Fibroblast of peridontal ligament (primary cell): ENCODE results near the gene HTATSF1.

Experiments used
- DNase-seq: peaks from one replicate; pipeline ENCODE4 v3.0.0-alpha.2; 2010; ENCODE audit errors: extremely low read depth

The HTATSF1 gene, protein sequence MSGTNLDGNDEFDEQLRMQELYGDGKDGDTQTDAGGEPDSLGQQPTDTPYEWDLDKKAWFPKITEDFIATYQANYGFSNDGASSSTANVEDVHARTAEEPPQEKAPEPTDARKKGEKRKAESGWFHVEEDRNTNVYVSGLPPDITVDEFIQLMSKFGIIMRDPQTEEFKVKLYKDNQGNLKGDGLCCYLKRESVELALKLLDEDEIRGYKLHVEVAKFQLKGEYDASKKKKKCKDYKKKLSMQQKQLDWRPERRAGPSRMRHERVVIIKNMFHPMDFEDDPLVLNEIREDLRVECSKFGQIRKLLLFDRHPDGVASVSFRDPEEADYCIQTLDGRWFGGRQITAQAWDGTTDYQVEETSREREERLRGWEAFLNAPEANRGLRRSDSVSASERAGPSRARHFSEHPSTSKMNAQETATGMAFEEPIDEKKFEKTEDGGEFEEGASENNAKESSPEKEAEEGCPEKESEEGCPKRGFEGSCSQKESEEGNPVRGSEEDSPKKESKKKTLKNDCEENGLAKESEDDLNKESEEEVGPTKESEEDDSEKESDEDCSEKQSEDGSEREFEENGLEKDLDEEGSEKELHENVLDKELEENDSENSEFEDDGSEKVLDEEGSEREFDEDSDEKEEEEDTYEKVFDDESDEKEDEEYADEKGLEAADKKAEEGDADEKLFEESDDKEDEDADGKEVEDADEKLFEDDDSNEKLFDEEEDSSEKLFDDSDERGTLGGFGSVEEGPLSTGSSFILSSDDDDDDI

DNA sequence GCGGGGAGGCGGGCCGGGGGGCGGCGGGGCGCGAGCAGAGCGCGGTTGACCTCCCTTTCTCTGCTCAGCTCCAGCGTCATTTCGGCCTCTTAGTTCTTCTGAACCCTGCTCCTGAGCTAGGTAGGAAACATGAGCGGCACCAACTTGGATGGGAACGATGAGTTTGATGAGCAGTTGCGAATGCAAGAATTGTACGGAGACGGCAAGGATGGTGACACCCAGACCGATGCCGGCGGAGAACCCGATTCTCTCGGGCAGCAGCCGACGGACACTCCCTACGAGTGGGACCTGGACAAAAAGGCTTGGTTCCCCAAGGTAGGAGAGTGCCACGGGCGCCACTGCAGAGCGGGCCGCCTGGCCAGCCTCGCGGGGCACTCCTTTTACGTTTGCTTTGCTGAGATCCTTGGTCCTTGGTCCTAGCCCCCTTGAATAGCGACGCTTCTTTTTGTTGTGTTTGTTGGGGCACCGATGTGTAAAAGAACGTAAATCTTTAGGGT is at the start of gene HTATSF1:
Gene HTATSF1 (plus strand): TSS at position 37 of the 497 bp plus-strand sequence. CDS start 93 bp downstream, at position 130.
- no peak for DNase-seq

DNA sequence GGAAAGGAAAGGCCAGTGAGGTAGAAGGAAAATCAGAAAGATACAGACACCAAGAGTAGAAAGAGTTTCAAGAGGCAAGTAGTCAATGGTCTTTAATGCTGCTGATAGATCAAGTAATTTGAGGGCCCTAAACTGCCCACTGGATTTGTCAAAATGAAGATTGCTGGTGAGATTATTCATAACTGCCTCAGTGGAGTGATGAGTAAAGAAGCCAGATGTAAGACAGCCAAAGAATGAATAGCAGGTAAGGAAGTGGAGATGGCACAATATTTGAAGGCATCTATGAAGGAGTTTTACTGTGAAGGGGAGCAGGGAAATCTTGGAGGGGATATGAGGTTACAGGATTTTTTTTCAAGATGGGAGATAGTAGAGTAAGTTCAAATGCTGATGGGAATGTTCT is 49.4 kb upstream of the HTATSF1 start:
- no peak for DNase-seq

GRCh38 chrX:136450050-136450830 is 47.2 kb upstream of the HTATSF1 start:
- DNase-seq: no peak

- no peak for DNase-seq
Measured at GRCh38 chrX:136452614-136453013, 44.8 kb upstream of the HTATSF1 start.

GRCh38 chrX:136453114-136453513 is 44.3 kb upstream of the HTATSF1 start:
- no peak for DNase-seq

DNA sequence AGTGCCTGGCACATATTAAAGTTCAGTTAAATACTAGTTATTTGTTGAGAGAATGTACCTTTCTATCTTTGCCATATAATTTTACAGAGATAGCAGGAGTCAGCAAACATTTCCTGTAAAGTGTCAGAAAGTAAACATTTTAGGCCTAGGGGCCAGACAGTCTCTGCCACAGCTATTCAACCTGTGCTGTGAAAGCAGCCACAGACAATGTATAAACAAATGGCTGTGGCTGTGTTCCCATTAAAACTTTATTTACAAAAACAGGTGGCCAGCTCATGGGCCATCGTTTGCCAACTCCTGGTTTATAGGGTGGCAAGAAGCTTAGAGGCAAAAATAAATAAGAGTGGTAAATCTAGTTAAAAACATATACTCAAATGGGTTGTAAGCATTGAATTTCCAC is 43.6 kb upstream of the HTATSF1 start:
- DNase-seq: no peak

GRCh38 chrX:136456133-136456532 is 41.3 kb upstream of the HTATSF1 start:
- DNase-seq: no peak

DNA sequence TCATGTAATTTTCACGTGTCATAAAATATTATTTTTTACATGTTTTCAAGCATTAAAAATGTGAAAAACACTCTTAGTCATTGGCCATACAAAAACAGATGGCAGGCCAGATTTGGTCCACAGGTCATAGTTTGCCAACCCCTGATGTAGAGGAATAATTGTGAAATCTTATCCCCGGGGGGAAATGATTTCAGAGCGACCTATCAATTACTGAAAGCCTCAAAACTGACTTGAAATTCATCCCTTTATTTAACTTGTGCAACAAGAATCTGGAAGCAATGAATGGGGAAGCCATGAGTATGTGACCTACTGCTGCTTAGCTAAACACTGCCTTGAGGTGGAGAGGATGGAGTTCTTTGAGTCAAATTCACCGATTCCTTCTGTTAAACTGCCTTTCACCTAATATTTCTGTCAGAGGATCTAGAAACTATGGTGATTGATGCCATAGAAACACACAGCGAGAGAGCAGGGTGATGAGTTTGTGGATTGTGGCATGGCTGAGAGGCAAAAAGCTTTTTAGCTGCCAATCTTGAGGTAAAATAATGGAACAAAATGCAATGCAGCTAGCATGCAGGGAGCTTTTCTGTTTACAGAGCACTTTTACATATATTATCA is 40.0 kb upstream of the HTATSF1 start:
- DNase-seq: no peak

- no peak for DNase-seq
Measured at GRCh38 chrX:136464589-136464988, 32.8 kb upstream of the HTATSF1 start.

GRCh38 chrX:136467303-136467702 is 30.1 kb upstream of the HTATSF1 start:
- no peak for DNase-seq

GRCh38 chrX:136468391-136469103 is 28.8 kb upstream of the HTATSF1 start:
- DNase-seq: no peak

- DNase-seq: no peak
Measured at GRCh38 chrX:136473663-136474062, 23.7 kb upstream of the HTATSF1 start.

DNA sequence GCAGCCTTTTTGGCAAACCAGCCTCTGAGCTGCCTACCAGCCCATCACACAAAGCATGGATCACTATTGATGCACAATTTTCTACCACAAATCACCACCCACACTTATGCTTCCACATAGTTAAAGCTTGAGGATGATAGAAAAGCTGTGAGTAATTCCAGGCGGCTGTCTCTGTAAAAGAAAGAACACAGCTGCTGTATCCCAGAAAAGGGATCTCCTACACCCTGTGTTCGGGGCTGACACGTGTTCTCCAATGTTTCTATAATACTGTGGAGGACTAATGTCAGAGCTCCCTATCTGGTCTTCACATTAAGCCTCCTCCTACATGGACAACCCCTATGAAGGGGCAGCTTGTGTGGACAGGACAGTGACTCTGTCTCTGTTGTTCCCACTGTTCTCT is 22.2 kb upstream of the HTATSF1 start:
- DNase-seq: no peak

- DNase-seq: no peak
Measured at GRCh38 chrX:136476501-136476900, 20.9 kb upstream of the HTATSF1 start.

DNA sequence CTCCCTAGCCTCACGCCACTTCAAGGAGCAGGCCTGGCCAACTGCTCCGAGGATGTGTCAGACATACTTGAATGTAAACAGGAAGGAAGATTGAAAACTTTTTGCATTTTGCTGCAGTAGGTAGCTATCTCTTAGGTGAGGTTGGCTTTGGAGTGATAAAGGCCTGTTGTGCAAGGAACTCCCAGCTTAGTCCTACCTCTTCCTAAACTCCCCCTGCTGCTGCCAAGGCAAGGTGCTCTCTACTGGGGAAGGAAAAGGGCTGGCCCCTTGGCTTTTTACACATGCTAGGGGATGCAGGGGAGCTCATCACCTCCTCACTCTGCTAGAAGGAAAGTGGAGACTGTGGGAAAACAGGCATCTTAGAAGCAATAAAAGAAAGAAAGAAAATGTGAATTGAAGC is 20.4 kb upstream of the HTATSF1 start:
- DNase-seq: no peak

GRCh38 chrX:136480383-136480782 is 17.0 kb upstream of the HTATSF1 start:
- DNase-seq: no peak

DNA sequence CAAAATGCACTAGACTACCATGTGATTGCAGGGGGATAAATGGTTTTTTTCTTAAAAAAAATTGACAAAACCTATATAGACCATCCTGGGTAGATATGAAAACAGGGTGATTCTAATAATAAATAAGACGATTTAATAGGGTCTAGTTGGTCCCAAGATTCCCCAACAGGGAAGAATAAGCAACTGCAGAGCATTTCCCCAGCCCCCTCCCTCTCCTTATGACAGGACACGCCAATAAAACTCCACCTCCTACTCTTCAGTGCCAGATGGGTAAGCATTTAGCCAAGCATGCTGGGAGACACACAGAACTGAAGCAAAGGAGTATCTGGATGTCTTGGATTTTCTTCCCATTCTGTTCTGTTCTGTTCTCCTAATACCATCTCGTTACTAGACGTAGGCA is 9.7 kb upstream of the HTATSF1 start, which contains the start of gene BRS3:
Gene BRS3 (plus strand): TSS at position 301 of the 400 bp plus-strand sequence. CDS start 168 bp downstream, outside the sequence.
- no peak for DNase-seq

GRCh38 chrX:136488706-136489105 is 8.7 kb upstream of the HTATSF1 start:
- DNase-seq: no peak

DNA sequence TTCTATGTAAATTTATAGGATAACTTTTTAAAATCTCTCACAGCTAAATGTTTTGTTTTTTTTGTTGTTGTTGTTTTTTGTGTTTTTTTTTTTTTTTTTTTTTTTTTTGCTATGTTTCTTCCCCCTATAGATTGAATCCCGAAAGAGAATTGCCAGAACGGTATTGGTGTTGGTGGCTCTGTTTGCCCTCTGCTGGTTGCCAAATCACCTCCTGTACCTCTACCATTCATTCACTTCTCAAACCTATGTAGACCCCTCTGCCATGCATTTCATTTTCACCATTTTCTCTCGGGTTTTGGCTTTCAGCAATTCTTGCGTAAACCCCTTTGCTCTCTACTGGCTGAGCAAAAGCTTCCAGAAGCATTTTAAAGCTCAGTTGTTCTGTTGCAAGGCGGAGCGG is 5.6 kb upstream of the HTATSF1 start:
- DNase-seq: no peak

GRCh38 chrX:136493011-136493410 is 4.4 kb upstream of the HTATSF1 start:
- DNase-seq: peak; percentile 1

GRCh38 chrX:136495043-136495442 is 2.3 kb upstream of the HTATSF1 start:
- DNase-seq: no peak
